Regular cardiac myocyte (primary cell): ENCODE measurements around the gene PIK3C2B. TPM values are rescaled to one million over a fixed set of nuclear protein-coding genes. Genes with fewer than 3 reads are reported as not detected.

Source experiments
- total RNA-seq: library from RNA; depleted of rRNA; stranded (reverse); fragments of >200 nt; gene quantifications from 2 replicates; pipeline ENCODE4 v1.2.3, GENCODE V29; 2014

Gene PIK3C2B, protein sequence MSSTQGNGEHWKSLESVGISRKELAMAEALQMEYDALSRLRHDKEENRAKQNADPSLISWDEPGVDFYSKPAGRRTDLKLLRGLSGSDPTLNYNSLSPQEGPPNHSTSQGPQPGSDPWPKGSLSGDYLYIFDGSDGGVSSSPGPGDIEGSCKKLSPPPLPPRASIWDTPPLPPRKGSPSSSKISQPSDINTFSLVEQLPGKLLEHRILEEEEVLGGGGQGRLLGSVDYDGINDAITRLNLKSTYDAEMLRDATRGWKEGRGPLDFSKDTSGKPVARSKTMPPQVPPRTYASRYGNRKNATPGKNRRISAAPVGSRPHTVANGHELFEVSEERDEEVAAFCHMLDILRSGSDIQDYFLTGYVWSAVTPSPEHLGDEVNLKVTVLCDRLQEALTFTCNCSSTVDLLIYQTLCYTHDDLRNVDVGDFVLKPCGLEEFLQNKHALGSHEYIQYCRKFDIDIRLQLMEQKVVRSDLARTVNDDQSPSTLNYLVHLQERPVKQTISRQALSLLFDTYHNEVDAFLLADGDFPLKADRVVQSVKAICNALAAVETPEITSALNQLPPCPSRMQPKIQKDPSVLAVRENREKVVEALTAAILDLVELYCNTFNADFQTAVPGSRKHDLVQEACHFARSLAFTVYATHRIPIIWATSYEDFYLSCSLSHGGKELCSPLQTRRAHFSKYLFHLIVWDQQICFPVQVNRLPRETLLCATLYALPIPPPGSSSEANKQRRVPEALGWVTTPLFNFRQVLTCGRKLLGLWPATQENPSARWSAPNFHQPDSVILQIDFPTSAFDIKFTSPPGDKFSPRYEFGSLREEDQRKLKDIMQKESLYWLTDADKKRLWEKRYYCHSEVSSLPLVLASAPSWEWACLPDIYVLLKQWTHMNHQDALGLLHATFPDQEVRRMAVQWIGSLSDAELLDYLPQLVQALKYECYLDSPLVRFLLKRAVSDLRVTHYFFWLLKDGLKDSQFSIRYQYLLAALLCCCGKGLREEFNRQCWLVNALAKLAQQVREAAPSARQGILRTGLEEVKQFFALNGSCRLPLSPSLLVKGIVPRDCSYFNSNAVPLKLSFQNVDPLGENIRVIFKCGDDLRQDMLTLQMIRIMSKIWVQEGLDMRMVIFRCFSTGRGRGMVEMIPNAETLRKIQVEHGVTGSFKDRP (N-terminal part only)
- total RNA-seq: 0.28 and 0.96 TPM in 2 replicates

DNA sequence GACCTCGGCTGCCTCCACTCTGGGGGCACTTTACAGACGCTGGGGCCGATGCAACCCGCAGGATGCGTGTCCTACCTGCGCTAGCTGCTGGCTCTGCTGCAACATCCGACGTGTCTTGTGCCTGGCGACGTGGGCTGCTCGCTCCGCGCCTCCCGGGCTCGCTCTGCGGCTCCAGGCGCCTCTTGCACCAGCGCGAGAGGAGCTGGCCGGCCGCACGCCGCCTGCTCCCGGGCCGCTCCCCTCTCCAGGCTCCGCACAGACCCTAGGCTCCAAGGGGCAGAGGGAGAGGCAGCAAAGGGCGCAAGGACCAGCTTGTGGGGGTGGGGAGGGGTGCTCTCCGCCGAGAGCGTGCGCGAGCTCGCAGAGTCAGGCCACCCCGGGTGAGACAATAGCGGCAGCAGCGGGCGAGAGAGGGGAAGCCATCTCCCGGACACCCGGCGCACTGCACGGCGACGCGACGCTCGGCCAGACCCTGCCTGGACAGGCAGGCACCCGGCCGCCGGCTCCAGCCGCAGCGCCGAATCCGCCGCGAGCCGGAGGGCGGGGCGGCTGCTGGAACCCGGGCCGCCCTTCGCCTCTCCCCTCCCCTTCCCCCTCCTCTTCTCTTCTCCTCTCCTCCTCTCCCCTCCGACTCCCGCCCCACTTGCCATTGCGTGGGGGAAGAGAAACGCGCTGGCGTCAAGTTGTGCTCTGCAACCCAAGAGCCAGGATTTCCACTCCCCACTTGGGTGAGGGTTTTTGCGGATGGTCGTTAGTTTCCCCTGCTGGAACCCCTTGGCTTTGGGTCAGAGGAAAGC is at the start of gene PIK3C2B:
PIK3C2B (minus strand) TSS at position 525 of the 797 bp plus-strand sequence. CDS start 25,003 bp downstream, outside the sequence.

DNA sequence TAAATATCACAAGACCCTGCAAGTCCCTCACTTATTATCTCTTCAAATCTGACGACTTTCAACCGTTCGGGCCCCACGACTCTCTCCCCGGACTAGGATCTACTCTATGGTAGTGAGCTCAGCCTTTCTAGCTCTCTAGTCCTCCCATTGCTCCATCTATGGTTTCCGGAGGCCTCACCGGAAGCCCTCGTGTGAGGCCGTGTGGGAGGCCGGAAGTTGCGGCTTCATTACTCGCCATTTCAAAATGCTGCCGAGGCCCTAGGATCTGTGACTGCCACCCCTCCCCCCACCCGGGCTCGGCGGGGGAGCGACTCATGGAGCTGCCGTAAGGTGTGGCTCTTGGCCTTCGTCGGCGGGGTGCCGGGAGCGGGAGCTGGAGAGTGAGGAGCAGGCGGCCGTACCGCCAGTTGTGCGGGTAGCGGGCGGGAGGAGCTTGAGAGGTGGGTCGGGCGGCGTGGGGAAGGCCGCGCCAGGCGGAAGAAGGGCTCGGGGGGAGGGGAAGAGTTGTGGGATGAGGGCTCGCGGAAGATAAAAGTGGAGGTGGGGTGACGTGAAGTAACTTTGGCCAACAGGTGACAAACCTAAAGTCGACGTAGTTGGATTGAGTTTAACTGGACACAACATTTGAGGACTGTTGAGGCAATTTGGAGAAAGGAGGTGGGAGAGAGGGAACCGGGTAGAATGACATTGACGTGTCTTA is 21.7 kb upstream of the PIK3C2B start, which contains the start of gene MDM4:
MDM4 (plus strand) TSS at position 227 of the 700 bp plus-strand sequence. CDS start 9,113 bp downstream, outside the sequence.

Other genes with a start within 250 kb of the PIK3C2B start
- gene PLEKHA6, start 134.9 kb downstream of the PIK3C2B start, total RNA-seq: under 0.01 TPM in 2 replicates
- 14.4 and 29.7 TPM in 2 replicates for gene PPP1R15B, start 83.0 kb downstream of the PIK3C2B start, total RNA-seq
- 19.2 and 22.3 TPM in 2 replicates for gene MDM4, start 21.6 kb upstream of the PIK3C2B start, total RNA-seq
- not detected in 2 replicates for gene LRRN2, start 190.9 kb upstream of the PIK3C2B start, total RNA-seq